Body of pancreas (tissue), 4 donors: Measurements from ENCODE around the gene DNAJB12.

Experiments
- POLR2A ChIP-seq, 3 donors: fragments of 450-650 bp; IDR thresholded peaks; one replicate each; pipeline ENCODE4 v1.6.1; 2016; ENCODE audit warnings: antibody characterized with exemption in 3 of 3, mild to moderate bottlenecking in 2 of 3
- TF ChIP-seq, protein P1 (sequence below), 7 experiments: fragments of 450-650 bp in 4 of 7; fragments of 200-600 bp in 3 of 7; sonication (generic) in 3 of 7; IDR thresholded peaks; one replicate each; pipeline ENCODE4 v1.5.1; 2016 to 2019; ENCODE audit warnings: antibody characterized with exemption in 7 of 7

DNA sequence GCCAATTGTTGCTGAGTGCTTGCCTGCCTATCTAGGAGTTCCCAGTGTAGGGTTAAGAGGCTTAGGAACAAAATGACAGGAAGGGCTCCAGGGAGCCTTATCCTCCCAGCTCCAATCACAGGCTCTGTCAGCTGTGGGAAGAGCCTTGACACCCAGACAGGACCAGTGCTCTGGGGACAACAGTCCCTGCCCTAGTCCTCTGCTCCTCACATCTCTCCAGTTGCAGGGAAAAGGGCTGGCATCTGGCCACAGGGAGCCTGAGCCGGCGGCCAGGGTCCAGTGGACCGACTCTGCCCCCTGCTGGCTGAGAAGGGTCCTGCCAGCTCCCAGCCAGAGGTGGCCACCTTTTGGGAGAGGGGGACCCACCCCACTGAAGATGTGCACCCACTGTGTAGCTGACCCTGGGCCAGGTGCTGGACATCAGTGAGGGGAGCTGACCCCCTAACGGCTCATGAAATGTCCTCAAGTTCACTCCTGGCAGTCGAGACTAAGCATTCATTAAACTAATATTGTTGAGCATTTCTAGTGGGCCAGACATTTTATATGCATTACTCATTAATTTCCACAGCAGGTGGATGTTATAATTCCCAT lies 17.6 kb downstream of the DNAJB12 start:
- TF ChIP-seq, protein P1, sequence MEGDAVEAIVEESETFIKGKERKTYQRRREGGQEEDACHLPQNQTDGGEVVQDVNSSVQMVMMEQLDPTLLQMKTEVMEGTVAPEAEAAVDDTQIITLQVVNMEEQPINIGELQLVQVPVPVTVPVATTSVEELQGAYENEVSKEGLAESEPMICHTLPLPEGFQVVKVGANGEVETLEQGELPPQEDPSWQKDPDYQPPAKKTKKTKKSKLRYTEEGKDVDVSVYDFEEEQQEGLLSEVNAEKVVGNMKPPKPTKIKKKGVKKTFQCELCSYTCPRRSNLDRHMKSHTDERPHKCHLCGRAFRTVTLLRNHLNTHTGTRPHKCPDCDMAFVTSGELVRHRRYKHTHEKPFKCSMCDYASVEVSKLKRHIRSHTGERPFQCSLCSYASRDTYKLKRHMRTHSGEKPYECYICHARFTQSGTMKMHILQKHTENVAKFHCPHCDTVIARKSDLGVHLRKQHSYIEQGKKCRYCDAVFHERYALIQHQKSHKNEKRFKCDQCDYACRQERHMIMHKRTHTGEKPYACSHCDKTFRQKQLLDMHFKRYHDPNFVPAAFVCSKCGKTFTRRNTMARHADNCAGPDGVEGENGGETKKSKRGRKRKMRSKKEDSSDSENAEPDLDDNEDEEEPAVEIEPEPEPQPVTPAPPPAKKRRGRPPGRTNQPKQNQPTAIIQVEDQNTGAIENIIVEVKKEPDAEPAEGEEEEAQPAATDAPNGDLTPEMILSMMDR (IDR thresholded peaks at IDR 0.05): peak; percentile 87 to 98 (median 95)
- no peak for TF ChIP-seq POLR2A (IDR thresholded peaks at IDR 0.05)
